KMS-11 (cell line): ENCODE data around the gene KAT2A.
A peak's percentile ranks its signal among the peaks of the same experiment; 100 is the strongest.

ENCODE experiments used
- H2AFZ ChIP-seq: fragments of 200-600 bp; sonication (generic); 2 replicates; pipeline ENCODE4 v1.6.1; 2016; ENCODE audit warnings: antibody characterized with exemption, mixed run types, low read depth
- H3K27ac ChIP-seq: fragments of 200-600 bp; sonication (generic); 2 replicates; pipeline ENCODE4 v1.6.1; 2016; ENCODE audit warnings: mild to moderate bottlenecking, mixed run types
- H3K27me3 ChIP-seq: fragments of 200-600 bp; sonication (generic); 2 replicates; pipeline ENCODE4 v1.6.1; 2017; ENCODE audit warnings: mild to moderate bottlenecking, low read depth, mixed run types, moderate library complexity; ENCODE audit not compliant: insufficient read depth
- H3K36me3 ChIP-seq: fragments of 200-600 bp; sonication (generic); 2 replicates; pipeline ENCODE4 v1.6.1; 2017; ENCODE audit warnings: mild to moderate bottlenecking, mixed run types; ENCODE audit not compliant: insufficient read depth
- H3K4me1 ChIP-seq: fragments of 200-600 bp; sonication (generic); 2 replicates; pipeline ENCODE4 v1.6.1; 2016; ENCODE audit warnings: mild to moderate bottlenecking, low read depth, mixed run types; ENCODE audit not compliant: poor library complexity, severe bottlenecking
- H3K4me2 ChIP-seq: fragments of 200-600 bp; sonication (generic); 2 replicates; pipeline ENCODE4 v1.7.0; 2016; ENCODE audit warnings: mild to moderate bottlenecking, mixed run types
- H3K4me3 ChIP-seq: fragments of 200-600 bp; sonication (generic); IDR thresholded peaks from 2 replicates; pipeline ENCODE4 v1.6.1; 2017; ENCODE audit warnings: low read depth, low read length, mixed read lengths; ENCODE audit not compliant: insufficient read depth
- H3K79me2 ChIP-seq: fragments of 200-600 bp; sonication (generic); 2 replicates; pipeline ENCODE4 v1.6.1; 2016; ENCODE audit warnings: low read depth, mixed run types; ENCODE audit not compliant: insufficient read depth
- H3K9ac ChIP-seq: fragments of 200-600 bp; sonication (generic); 2 replicates; pipeline ENCODE4 v1.6.1; 2016; ENCODE audit warnings: mild to moderate bottlenecking, mixed run types
- H4K20me1 ChIP-seq: fragments of 200-600 bp; sonication (generic); 2 replicates; pipeline ENCODE4 v1.6.1; 2016; ENCODE audit warnings: mild to moderate bottlenecking, mixed run types; ENCODE audit not compliant: insufficient read depth
- CTCF ChIP-seq: fragments of 200-600 bp; sonication (generic); conservative IDR thresholded peaks from 2 replicates; pipeline ENCODE4 v1.6.1; 2017; ENCODE audit warnings: low read depth, mild to moderate bottlenecking, antibody characterized with exemption, low read length, moderate library complexity, mixed read lengths

KAT2A gene

DNA sequence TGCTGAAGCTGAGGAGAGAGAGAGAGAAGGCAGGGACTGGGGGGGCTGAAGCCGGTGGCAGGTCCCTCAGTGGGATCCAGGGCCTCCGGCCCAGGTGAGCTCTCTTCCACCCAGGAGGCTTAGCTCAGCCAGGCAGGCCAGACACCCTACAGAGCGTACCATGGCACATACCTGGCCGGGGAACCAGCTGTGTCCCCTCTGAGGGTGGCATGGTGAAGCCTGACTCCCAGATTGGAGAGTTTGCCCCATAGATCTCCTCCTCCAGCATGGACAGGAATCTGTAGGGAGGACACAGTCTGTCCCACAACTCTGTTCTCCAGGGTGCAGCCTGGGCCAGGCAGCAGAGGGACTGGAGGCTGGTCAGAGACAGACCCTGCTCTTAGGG, 3.0 kb downstream of the KAT2A start:
- Histone ChIP-seq H3K4me2 (no peak overlapping the region), H4K20me1 (no peaks in the 10 kb centered on the region), H2AFZ (no peak overlapping the region), H3K4me3 (no peak overlapping the region), H3K4me1 (peaks cover 45% of the 10 kb centered on the region), H3K27ac (no peak overlapping the region), H3K36me3 (no peaks in the 10 kb centered on the region), H3K27me3 (no peaks in the 10 kb centered on the region), H3K79me2 (no peaks in the 10 kb centered on the region), H3K9ac (no peak overlapping the region)
- TF ChIP-seq CTCF, result no peak

DNA sequence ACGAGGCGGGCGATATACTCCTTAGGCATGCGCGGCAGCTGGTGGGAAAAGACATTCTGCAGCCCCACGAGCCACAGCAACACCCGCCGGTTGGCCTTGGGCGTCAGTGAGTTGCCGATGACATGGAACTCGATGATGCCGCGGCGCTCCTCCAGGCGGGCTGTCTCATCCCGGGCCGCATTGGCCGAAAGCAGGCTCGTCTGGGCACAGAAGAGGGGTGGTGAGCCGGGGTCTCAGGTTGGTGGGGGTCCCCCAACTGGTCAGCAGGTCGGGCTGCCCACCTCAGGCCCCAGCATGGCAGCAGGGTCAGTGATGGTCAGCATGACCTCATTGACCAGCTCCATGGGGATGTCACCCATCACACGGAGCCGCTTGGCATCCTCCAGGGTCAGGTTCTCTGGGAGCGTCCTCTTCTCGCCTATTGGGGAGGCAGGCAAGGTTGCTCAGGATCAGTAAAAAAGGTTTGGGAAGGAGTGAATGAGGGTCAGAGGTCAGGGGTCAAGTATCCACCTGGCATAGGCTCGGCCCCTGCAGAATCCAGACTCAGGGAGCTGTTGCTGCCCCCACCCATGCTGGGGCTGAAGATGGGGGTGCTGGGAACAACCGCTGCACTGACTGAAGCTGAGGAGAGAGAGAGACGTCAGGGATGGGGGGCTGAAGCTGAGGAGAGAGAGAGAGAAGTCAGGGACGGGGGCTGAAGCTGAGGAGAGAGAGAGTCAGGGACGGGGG, 3.6 kb downstream of the KAT2A start:
- H3K27me3 ChIP-seq, result no peaks in the 10 kb centered on the region
- H3K27ac ChIP-seq, result no peak overlapping the region
- H3K36me3 ChIP-seq, result no peaks in the 10 kb centered on the region
- no peak overlapping the region for H2AFZ ChIP-seq
- no peak overlapping the region for H3K4me2 ChIP-seq
- no peaks in the 10 kb centered on the region for H4K20me1 ChIP-seq
- H3K4me1 ChIP-seq, result peaks cover 50% of the 10 kb centered on the region
- no peak overlapping the region for H3K9ac ChIP-seq
- no peak overlapping the region for H3K4me3 ChIP-seq
- no peak for TF ChIP-seq CTCF
- H3K79me2 ChIP-seq, result no peaks in the 10 kb centered on the region

GRCh38 chr17:42116705-42117396, 4.3 kb downstream of the KAT2A start:
- H3K4me3 ChIP-seq, result no peak overlapping the region
- H3K9ac ChIP-seq, result no peak overlapping the region
- no peak overlapping the region for H3K4me2 ChIP-seq
- H4K20me1 ChIP-seq, result no peaks in the 10 kb centered on the region
- H2AFZ ChIP-seq, result no peak overlapping the region
- no peaks in the 10 kb centered on the region for H3K79me2 ChIP-seq
- no peaks in the 10 kb centered on the region for H3K27me3 ChIP-seq
- H3K27ac ChIP-seq, result no peak overlapping the region
- TF ChIP-seq CTCF, result peak; percentile 87
- no peaks in the 10 kb centered on the region for H3K36me3 ChIP-seq
- peaks cover 55% of the 10 kb centered on the region for H3K4me1 ChIP-seq

DNA sequence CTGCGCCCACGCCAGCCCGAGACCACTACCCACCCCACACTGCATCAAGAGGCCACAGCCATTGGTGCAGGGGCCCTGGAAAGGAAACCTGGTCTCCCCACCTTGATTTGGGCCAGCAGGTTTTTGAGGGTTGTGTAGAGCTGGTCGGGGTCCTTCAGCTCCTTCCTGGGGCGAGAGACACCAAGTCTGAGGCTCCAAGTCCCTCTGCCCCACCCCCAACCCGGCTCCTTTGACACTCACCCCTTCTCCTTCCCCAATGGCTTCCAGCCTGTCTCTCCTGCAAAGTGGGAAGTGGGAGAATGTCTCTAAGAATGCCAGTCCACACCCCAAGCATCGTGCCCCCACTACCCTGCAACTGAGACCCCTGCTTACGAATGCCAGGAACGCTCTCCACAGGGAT, 7.0 kb downstream of the KAT2A start:
- H3K27ac ChIP-seq, result no peak overlapping the region
- H3K4me3 ChIP-seq, result no peak overlapping the region
- H3K4me2 ChIP-seq, result no peak overlapping the region; the same call in 1 of the 2 replicates
- H3K36me3 ChIP-seq, result no peaks in the 10 kb centered on the region
- H2AFZ ChIP-seq, result no peak overlapping the region
- no peak for TF ChIP-seq CTCF
- H3K4me1 ChIP-seq, result peaks cover 45% of the 10 kb centered on the region
- no peak overlapping the region for H3K9ac ChIP-seq
- H4K20me1 ChIP-seq, result no peaks in the 10 kb centered on the region
- H3K27me3 ChIP-seq, result no peaks in the 10 kb centered on the region
- no peaks in the 10 kb centered on the region for H3K79me2 ChIP-seq
